HG03039 (cell line): ENCODE data around the gene PRDM16.

Experiments used
- ATAC-seq: cut with Tn5 transposase; IDR thresholded peaks from one replicate; pipeline ENCODE4 v1.9.1; 2021; ENCODE audit warnings: mild to moderate bottlenecking, moderate library complexity; ENCODE audit not compliant: unreplicated experiment

Gene PRDM16

GRCh38 chr1:3312898-3313575 is 244.0 kb downstream of the PRDM16 start:
- ATAC-seq: no peak

- no peak for ATAC-seq
These were observed 244.6 kb downstream of the PRDM16 start for GRCh38 chr1:3313576-3313950.

- no peak for ATAC-seq
These were observed 245.7 kb downstream of the PRDM16 start for GRCh38 chr1:3314491-3315381.

- ATAC-seq: no peak
These were observed 246.7 kb downstream of the PRDM16 start for GRCh38 chr1:3315399-3316339.

- ATAC-seq: no peak
These were observed 247.4 kb downstream of the PRDM16 start for GRCh38 chr1:3316340-3316943.

- no peak for ATAC-seq
These were observed 248.5 kb downstream of the PRDM16 start for GRCh38 chr1:3317456-3317855.

- ATAC-seq: no peak
These were observed 249.3 kb downstream of the PRDM16 start for GRCh38 chr1:3318329-3318728.

GRCh38 chr1:3319874-3320245 is 250.9 kb downstream of the PRDM16 start:
- no peak for ATAC-seq

GRCh38 chr1:3320246-3321152 is 251.5 kb downstream of the PRDM16 start:
- ATAC-seq: no peak

GRCh38 chr1:3321559-3322449 is 252.8 kb downstream of the PRDM16 start:
- no peak for ATAC-seq

GRCh38 chr1:3322450-3323020 is 253.5 kb downstream of the PRDM16 start:
- no peak for ATAC-seq

GRCh38 chr1:3323021-3323795 is 254.2 kb downstream of the PRDM16 start:
- ATAC-seq: no peak

- ATAC-seq: no peak
These were observed 255.0 kb downstream of the PRDM16 start for GRCh38 chr1:3323796-3324703.

- no peak for ATAC-seq
These were observed 255.9 kb downstream of the PRDM16 start for GRCh38 chr1:3324704-3325535.

GRCh38 chr1:3326516-3327388 is 257.7 kb downstream of the PRDM16 start:
- no peak for ATAC-seq
